Measurements from ENCODE around the gene CD93.

Gene CD93

DNA sequence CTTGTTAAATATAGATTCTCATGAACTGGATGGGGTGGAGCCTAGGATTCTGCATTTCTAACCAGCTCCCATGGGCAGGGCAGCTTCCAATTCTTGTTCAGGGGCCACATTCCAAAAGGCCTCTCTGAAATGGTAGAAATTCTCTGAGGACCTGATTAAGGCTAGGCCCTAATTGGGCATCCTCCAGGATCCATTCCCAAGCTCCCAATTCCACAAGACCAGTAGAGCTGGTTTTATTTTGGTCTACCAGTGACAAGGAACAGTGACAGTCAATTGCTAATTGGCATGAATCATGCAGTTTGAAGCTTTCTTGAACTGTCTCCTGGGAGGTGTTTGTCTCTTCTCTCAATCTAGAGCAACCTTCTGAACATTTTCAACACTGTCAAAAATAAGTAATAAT, 39.7 kb downstream of the CD93 start:
- DNase-seq = no peak
- no peaks in the 10 kb centered on the region for H3K27me3 ChIP-seq (replicated peaks)
- in situ Hi-C loops (cut with HindIII; ENCODE audit: low pct_ligation_motif_present, low sequenced_read_pairs) = no loop called here
- no peak overlapping the region for H3K27ac ChIP-seq
- H3K4me3 ChIP-seq (ENCODE audit: low read depth, low read length) = no peak overlapping the region
- H3K36me3 ChIP-seq (replicated peaks) = no peaks in the 10 kb centered on the region
- TF ChIP-seq, protein P1, sequence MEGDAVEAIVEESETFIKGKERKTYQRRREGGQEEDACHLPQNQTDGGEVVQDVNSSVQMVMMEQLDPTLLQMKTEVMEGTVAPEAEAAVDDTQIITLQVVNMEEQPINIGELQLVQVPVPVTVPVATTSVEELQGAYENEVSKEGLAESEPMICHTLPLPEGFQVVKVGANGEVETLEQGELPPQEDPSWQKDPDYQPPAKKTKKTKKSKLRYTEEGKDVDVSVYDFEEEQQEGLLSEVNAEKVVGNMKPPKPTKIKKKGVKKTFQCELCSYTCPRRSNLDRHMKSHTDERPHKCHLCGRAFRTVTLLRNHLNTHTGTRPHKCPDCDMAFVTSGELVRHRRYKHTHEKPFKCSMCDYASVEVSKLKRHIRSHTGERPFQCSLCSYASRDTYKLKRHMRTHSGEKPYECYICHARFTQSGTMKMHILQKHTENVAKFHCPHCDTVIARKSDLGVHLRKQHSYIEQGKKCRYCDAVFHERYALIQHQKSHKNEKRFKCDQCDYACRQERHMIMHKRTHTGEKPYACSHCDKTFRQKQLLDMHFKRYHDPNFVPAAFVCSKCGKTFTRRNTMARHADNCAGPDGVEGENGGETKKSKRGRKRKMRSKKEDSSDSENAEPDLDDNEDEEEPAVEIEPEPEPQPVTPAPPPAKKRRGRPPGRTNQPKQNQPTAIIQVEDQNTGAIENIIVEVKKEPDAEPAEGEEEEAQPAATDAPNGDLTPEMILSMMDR (IDR thresholded peaks at IDR 0.05; ENCODE audit: low read depth, low read length, missing control alignments) = no peak

DNA sequence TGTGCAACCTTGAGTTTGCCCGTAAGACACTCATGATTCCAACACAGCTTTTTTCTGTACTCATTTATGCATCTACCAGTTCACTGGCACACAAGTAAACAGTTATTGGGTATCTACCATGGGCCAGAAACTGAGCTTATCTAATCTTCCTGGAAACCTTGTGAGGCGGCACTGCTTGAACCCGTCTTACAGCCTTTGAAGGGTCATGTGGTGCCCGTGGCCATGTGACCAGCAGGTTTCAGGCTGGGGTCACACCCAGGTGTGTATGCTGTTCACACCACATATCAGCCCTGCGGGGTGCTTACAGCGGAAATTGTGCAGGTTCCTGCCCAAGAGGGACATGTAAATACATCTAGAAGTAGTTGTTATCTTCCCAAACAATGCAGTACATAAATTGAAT, 42.7 kb downstream of the CD93 start:
- TF ChIP-seq, protein P1 (IDR thresholded peaks at IDR 0.05; ENCODE audit: low read depth, low read length, missing control alignments) = no peak
- in situ Hi-C loops (cut with HindIII; ENCODE audit: low pct_ligation_motif_present, low sequenced_read_pairs) = no loop called here
- Histone ChIP-seq H3K27me3 (replicated peaks) (no peaks in the 10 kb centered on the region), H3K4me3 (ENCODE audit: low read depth, low read length) (no peak overlapping the region), H3K36me3 (replicated peaks) (no peaks in the 10 kb centered on the region), H3K27ac (no peak overlapping the region)
- no peak for DNase-seq

DNA sequence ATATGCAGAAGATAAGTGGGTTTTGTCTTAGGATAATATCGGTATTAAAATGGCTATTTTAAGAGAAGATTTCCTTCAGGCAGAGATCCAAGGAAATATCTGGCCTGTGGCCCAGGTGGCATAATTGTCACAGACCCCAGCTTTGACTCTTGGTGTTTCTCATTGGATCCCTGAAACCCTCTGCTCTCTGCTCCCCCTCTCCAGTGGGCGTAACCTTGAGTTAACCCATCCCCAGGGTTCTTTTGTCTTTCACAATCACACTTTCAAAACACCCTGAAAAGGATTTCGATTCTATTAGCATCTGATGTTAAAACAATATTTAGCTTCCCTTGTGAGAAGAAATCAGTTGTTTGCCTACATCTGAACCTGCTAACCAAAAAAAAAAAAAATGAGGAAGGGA, 43.9 kb downstream of the CD93 start:
- peaks cover 4% of the 10 kb centered on the region for H3K27me3 ChIP-seq (replicated peaks)
- TF ChIP-seq, protein P1 (IDR thresholded peaks at IDR 0.05; ENCODE audit: low read depth, low read length, missing control alignments) = no peak

DNA sequence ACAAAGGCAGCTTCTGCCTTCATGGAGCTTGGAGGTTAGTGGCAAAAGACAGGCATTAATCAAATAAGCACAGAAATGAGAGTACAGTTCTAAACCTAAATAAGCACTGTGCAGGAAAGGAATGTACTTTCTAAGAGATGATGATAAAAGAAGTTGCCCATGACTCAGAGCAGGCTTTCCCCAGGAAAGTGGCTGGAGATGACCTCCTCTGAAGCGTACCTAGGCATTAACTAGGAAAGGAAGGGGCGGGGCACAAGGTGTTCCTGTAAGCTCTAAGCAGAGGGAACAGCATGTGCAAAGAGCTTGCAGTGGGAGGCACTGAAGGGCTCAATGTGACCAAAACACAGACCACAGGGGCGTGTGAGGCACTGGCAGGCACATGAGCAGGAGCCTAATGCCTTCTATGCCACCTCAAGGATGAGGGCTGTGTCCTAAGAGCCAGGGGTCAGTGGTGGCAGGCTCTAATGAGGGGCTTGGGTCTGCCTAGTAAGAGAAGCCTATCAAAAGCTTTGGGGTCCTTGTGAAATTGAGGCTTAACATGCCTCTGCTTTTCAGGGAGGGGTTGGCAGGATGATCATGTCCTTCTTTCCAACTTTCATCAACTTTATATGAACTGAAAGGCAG, 46.1 kb downstream of the CD93 start:
- in situ Hi-C loops (cut with HindIII; ENCODE audit: low pct_ligation_motif_present, low sequenced_read_pairs) = no loop called here
- Histone ChIP-seq H3K36me3 (replicated peaks) (no peaks in the 10 kb centered on the region), H3K27ac (no peak overlapping the region), H3K27me3 (replicated peaks) (peaks cover 23% of the 10 kb centered on the region), H3K4me3 (ENCODE audit: low read depth, low read length) (no peak overlapping the region)
- TF ChIP-seq, protein P1 (IDR thresholded peaks at IDR 0.05; ENCODE audit: low read depth, low read length, missing control alignments) = no peak
- DNase-seq = no peak

More for the DNA sequence above, 43.9 kb downstream of the CD93 start:
- DNase-seq = no peak
- H3K4me3 ChIP-seq (ENCODE audit: low read depth, low read length) = no peak overlapping the region
- no peak overlapping the region for H3K27ac ChIP-seq
- H3K36me3 ChIP-seq (replicated peaks) = no peaks in the 10 kb centered on the region
- in situ Hi-C loops (cut with HindIII; ENCODE audit: low pct_ligation_motif_present, low sequenced_read_pairs) = no loop called here

DNA sequence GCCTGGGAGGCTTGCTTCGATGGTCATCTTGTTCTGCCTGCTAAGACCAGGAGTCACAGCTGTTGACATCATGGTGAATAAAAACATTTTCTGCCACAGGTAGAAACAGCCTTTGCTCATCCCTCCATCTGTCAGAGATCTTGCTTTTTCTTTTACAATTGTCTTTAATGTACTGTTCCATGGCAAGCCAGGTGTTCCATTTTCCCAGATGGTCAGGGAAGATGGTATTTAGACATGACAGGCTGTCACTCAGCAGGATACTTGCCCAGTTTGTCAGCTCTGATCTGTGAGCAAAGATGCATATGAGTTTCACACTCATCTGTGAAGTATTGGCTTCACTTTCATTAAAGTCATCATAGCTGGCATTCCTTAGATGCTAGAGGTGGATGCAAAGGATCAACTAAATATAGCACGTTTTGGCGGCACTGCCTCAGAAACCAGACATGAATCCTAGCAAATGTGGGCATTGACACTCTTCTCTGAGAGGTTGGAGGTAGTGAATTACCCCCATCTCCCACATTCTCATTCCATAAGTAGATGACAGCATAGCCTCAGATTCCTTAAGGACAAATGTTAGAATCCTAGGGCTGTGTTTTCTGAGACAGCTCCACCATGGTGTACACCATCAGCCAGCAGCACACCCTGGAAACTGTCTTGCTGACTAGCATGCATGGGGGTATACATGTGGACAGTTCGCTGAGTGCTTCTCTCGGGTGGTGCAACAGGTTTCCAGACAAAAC, 46.8 kb downstream of the CD93 start:
- in situ Hi-C loops (cut with HindIII; ENCODE audit: low pct_ligation_motif_present, low sequenced_read_pairs) = no loop called here
- H3K36me3 ChIP-seq (replicated peaks) = no peaks in the 10 kb centered on the region
- H3K27ac ChIP-seq = no peak overlapping the region
- no peak overlapping the region for H3K4me3 ChIP-seq (ENCODE audit: low read depth, low read length)
- TF ChIP-seq, protein P1 (IDR thresholded peaks at IDR 0.05; ENCODE audit: low read depth, low read length, missing control alignments) = no peak
- DNase-seq = no peak
- peaks cover 26% of the 10 kb centered on the region for H3K27me3 ChIP-seq (replicated peaks)

Data from brain microvascular endothelial cell (primary cell).